Stimulated activated effector memory CD8-positive, alpha-beta T cell treated with anti-CD3 and anti-CD28 coated beads, Interleukin-12 subunit alpha, Interleukin-12 subunit beta, amount 100 ng/mL, for 72 hours (primary cell): ENCODE results near the gene WFIKKN2.
"Not testable (repeated sequence)": the region's sequence is repeated elsewhere in the genome, so short reads cannot be mapped to it uniquely, and the experiment has no call there.

Experiments
- ATAC-seq: fragments of 150-1000 bp; cut with Tn5 transposase; 2 replicates; pipeline ENCODE4 v1.10.0; 2021
- DNase-seq, 2 donors: peaks; one replicate each; pipeline ENCODE4 v3.0.0; 2021 to 2022; ENCODE audit warnings: low spot score in 2 of 2
- H3K27ac Mint-ChIP-seq: one replicate; pipeline ENCODE4 v1.8.0; 2022; ENCODE audit warnings: mild to moderate bottlenecking, mixed read lengths
- H3K36me3 Mint-ChIP-seq: one replicate; pipeline ENCODE4 v1.8.0; 2022; ENCODE audit warnings: mild to moderate bottlenecking, mixed read lengths
- H3K4me1 Mint-ChIP-seq: one replicate; pipeline ENCODE4 v1.8.0; 2022; ENCODE audit warnings: mixed read lengths
- H3K4me3 Mint-ChIP-seq: one replicate; pipeline ENCODE4 v1.8.0; 2022; ENCODE audit warnings: mild to moderate bottlenecking, mixed read lengths
- H3K9me3 Mint-ChIP-seq: one replicate; pipeline ENCODE4 v1.8.0; 2022; ENCODE audit warnings: mixed read lengths

Gene WFIKKN2

DNA sequence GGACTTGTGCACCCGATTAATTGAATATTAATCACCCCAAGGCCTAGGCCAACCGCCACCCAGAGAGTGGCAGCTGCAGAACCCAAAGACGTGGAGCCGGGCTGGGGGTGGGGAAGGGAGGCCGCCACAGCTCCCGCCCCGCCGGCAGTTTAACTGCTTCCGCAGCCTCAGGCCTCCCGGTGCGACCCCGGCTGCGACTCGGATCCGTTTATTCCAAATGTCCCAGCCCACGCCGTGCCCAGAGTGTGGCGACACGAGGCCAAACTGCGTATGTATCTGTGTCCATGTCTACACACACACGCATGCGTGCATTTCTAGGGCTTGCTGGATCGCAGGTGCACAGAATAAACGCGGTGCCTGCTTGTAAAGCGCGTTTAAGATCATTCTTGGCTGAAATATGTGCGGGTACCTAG, 31.6 kb downstream of the WFIKKN2 start:
- Mint-ChIP-seq H3K36me3 (peaks cover 63% of the 10 kb centered on the region), H3K4me3 (peak overlapping the region; percentile 87), H3K9me3 (no peaks in the 10 kb centered on the region), H3K4me1 (peaks cover 43% of the 10 kb centered on the region), H3K27ac (peak overlapping the region; percentile 94)
- ATAC-seq (peak; percentile 46), DNase-seq (peak; percentile 48 to 86)

DNA sequence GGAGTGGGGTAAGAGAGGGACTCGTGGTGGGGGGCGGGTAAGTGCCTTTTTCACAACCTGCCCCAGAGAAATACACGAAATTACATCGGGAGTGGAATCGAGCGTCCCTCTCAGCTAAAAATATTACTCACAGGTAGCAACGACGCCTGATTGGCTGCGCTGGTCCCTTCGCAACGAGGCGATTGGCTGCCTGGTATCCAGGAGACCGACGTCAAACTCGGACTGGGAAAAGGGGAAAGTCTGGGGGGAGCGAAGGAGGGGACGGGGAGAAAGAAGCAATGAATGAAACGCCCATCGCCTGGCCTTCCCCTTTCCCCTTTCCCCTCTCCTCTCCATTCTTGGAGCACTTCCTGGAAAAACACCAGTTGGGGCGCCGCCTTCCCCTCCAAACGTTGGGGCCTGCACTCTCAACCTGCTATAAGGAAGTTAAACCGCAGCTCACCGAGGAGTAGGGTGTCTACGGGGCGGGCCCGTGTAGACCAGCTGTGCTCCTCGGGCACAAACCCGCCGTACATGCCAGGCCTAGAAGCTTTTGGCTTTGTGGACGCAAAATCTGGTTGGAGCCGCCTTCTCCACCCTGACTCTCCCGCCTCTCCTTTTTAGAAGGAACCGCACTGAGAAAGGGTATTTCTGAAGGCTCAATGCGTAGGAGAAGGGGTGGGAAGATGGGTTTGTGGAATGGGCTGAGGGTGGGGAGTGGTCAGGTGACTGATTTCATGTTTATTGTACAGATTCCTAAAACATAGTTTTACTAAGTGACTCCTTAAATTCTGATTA, 32.2 kb downstream of the WFIKKN2 start:
- Mint-ChIP-seq H3K4me3 (peak overlapping the region; percentile 87), H3K4me1 (peaks cover 45% of the 10 kb centered on the region), H3K36me3 (peaks cover 57% of the 10 kb centered on the region), H3K9me3 (no peaks in the 10 kb centered on the region), H3K27ac (peak overlapping the region; percentile 94)
- ATAC-seq, result peak; percentile 59
- DNase-seq, result peak; percentile 70 to 92

DNA sequence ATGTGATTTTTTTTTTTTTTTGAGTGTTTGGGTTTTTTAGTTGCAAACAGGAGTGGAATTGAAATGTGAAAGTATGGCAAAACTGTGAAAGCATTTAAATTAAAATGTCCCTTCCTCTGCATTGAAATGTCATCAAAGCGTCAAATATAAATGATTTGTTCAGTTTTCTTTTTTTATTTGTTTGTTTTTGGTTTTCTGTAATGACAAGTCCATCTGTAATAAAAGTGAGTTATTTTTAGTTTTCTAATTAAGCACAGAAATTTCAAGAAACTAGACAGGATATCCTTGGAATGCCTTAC, 32.7 kb downstream of the WFIKKN2 start:
- ATAC-seq (no peak), DNase-seq (no peak)
- Mint-ChIP-seq H3K4me1 (peaks cover 41% of the 10 kb centered on the region), H3K27ac (peak overlapping the region; percentile 94), H3K4me3 (peak overlapping the region; percentile 87), H3K9me3 (no peaks in the 10 kb centered on the region), H3K36me3 (peaks cover 52% of the 10 kb centered on the region)

DNA sequence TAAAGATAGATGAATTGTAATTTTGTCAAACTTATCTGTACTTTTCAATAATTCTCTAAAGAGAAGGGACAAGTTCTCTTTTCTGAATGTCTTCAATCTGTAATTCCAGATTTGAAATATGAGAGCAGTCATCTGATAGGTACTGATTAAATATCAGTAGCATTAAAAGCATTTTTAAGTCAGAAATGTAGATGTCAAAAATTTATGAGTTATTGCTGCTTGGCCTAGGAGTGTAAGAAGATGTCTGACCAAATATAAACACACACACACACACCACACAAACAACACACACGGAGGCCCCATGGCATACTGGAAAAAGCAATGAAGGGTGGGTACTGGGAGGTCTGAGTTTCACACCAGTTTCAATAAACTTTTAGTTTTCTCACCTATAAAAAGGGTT, 33.2 kb downstream of the WFIKKN2 start:
- Mint-ChIP-seq H3K36me3 (peaks cover 47% of the 10 kb centered on the region), H3K4me1 (peaks cover 36% of the 10 kb centered on the region), H3K27ac (no peak overlapping the region), H3K9me3 (no peaks in the 10 kb centered on the region), H3K4me3 (peak overlapping the region; percentile 87)
- ATAC-seq (no peak), DNase-seq (no peak)

DNA sequence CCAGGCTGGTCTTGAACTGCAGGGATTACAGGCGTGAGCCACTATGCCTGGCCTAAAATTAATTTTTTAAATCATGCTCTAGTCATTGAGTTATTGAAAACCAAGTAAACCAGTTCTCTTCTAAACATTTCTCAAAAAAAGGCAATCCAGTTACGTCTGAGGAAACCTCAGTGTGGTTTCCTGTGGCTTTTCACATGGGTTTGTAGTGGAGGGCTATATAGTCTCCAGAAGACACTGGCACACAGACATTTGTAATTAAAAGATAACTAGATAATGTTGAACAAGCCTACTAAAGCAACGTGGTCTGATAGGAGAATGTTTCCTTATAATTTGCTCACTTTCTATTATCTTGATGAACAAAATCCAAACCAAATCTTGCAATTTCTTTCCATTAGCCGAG, 36.0 kb downstream of the WFIKKN2 start:
- Mint-ChIP-seq H3K4me1 (peaks cover 28% of the 10 kb centered on the region), H3K4me3 (peak overlapping the region; percentile 47), H3K27ac (no peak overlapping the region), H3K36me3 (peaks cover 23% of the 10 kb centered on the region), H3K9me3 (no peaks in the 10 kb centered on the region)
- DNase-seq (no peak), ATAC-seq (no peak)

DNA sequence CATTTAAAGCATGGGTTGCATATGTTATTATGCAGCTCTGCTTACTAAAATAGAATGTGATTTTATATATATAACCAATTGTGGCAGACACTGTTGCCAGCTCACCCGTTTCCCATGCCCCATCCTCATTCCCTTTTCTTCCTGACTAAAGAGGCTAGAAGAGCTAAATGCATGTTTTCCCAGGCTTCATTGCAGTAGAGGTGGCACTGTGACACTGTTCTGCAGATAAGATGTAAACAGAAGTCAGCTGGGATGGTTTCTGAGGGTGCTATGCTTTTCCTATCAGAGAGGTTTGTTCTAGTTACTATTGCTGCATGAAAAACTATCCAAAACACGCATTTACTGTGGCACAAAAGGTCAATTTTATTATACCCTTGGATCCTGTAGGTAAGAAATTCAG, 36.5 kb downstream of the WFIKKN2 start:
- no peaks in the 10 kb centered on the region for H3K9me3 Mint-ChIP-seq
- H3K36me3 Mint-ChIP-seq, result peaks cover 17% of the 10 kb centered on the region
- H3K27ac Mint-ChIP-seq, result no peak overlapping the region
- no peak for ATAC-seq
- peak overlapping the region; percentile 47 for H3K4me3 Mint-ChIP-seq
- H3K4me1 Mint-ChIP-seq, result peaks cover 28% of the 10 kb centered on the region
- DNase-seq, result no peak

DNA sequence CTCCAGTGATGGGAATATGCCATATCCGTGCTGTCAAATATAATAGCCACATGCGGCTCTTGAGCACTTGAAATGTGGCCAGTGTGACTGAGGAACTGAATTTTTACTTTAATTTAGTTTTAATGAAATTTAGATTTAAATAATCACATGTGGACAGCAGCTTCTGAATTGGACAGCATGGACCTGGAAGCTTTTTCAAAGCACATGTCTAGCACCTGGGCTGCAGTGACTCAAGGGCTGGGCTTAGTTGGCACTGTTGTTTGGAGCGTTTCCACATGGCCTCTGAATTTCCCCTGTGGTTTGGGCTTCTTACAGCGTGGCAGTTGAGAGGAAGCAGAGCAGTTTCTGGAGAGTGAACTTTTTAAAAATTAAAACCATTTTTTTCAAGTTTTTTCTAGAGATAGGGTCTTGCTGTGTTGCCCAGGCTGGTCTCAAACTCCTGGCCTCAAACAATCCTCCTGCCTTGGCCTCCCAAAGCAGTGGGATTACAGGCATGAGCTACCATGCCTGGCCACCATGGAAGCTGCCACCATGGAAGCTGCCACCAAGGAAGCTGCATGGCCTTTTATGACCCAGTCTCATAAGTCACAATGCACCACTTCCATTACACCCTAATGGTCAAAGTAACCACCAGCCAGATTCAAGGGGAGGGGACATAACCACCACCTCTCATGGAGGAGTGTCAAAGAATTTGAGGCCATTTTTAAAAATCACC, 37.5 kb downstream of the WFIKKN2 start:
- ATAC-seq, result peak; percentile 92
- no peak overlapping the region for H3K27ac Mint-ChIP-seq

DNA sequence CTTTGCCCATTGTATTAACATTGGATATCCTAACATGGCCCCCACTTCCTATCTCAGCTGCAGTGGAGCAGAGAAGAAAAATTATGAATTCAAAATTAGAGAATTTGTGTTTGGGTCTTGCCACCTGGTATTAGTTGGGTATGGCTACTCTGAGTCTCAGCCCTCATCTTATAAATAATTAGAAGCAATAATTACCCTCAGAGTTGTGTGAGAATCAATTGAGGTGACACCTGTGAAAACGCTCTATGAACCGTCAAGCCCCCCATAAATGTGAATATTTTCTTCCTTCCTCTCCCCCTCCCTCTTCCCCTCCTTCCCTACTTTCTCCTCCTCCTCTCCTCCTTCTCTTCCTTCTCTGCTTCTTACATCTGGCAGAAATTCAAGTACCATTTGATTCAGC, 39.7 kb downstream of the WFIKKN2 start:
- no peak for ATAC-seq
- Mint-ChIP-seq H3K27ac (no peak overlapping the region), H3K4me3 (no peak overlapping the region), H3K4me1 (peaks cover 13% of the 10 kb centered on the region), H3K9me3 (no peaks in the 10 kb centered on the region), H3K36me3 (peaks cover 5% of the 10 kb centered on the region)
- no peak for DNase-seq

More for the DNA sequence above, 37.5 kb downstream of the WFIKKN2 start:
- Mint-ChIP-seq H3K9me3 (no peaks in the 10 kb centered on the region), H3K4me1 (peaks cover 18% of the 10 kb centered on the region), H3K4me3 (no peak overlapping the region), H3K36me3 (peaks cover 8% of the 10 kb centered on the region)
- no peak for DNase-seq

DNA sequence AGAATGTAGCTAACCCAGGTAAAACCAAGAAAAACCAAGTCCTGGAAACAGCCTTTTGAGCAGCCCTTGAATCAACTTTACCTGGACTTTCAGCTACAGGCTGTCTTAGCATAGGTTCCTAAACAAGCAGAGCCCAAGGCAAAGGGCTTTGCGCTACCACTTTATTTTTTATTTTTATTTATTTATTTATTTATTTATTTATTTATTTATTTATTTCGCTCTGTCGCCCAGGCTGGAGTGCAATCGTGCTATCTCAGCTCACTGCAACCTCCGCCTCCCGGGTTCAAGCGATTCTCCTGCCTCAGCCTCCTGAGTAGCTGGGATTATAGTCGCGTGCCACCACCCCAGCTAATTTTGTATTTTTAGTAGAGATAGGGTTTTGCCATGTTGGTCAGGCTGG, 41.7 kb downstream of the WFIKKN2 start:
- H3K4me3 Mint-ChIP-seq, H3K4me1 Mint-ChIP-seq, H3K9me3 Mint-ChIP-seq, ATAC-seq, DNase-seq, H3K36me3 Mint-ChIP-seq, H3K27ac Mint-ChIP-seq: not testable (repeated sequence)

DNA sequence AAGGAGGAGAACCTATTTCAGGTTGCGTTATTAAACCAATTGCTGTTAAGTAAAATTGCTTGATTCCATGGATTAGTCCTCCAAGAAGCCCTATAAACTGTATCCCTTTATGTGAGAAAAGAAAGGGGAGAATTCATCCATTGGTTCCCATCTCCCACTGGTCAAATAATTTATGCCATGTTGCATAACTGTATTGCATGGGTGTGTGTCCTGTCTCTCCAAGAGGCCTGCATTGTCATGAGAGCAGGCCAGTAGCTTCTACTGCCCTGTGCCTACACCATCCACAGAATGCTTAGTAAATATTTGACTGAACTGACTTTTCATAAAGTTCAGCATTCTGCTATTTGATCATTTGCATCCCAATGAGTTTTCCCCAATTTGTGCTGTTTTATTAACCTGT, 42.5 kb downstream of the WFIKKN2 start:
- DNase-seq, result no peak
- peaks cover 1% of the 10 kb centered on the region for H3K4me1 Mint-ChIP-seq
- no peak overlapping the region for H3K4me3 Mint-ChIP-seq
- no peaks in the 10 kb centered on the region for H3K36me3 Mint-ChIP-seq
- no peaks in the 10 kb centered on the region for H3K9me3 Mint-ChIP-seq
- no peak overlapping the region for H3K27ac Mint-ChIP-seq
- no peak for ATAC-seq

DNA sequence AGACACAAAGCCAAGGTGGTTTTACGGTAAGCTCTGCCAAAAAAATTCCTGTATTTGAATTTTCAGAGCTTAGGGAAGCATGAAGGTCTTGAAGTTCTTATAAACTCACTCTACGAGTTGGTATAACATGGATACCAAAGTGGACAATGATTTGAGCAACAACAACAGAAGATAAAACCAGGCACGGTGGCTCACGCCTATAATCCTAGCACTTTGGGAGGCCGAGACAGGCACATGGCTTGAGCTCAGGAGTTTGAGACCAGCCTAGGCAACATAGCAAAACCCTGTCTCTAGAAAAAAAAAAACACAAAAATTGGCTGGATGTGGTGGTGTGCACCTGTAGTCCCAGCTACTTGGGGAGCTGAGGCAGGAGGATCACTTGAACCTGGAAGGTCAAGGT, 43.7 kb downstream of the WFIKKN2 start:
- Mint-ChIP-seq H3K9me3 (no peaks in the 10 kb centered on the region), H3K27ac (no peak overlapping the region), H3K4me3 (no peak overlapping the region), H3K4me1 (peaks cover 9% of the 10 kb centered on the region), H3K36me3 (no peaks in the 10 kb centered on the region)
- DNase-seq (no peak), ATAC-seq (no peak)

DNA sequence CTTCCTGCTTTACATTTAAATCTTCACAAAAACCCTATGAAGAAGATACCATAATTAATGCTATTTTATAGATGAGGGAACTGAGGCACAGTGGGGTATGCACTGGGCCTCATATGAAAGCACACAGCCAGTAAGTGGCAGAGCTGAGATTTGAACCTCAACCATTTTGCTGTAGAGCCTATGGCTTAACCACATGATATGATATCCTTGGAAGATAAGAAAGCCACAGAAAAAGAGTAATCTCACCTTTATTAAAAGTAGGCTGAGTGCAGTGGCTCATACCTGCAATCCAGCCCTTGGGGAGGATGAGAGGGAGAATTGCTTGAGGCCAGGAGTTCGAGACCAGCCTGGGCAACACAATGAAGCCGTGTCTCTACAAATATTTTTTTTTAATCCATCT, 45.8 kb downstream of the WFIKKN2 start:
- H3K27ac Mint-ChIP-seq, result peak overlapping the region; percentile 46
- no peak overlapping the region for H3K4me3 Mint-ChIP-seq
- ATAC-seq, result no peak
- H3K9me3 Mint-ChIP-seq, result no peaks in the 10 kb centered on the region
- H3K36me3 Mint-ChIP-seq, result no peaks in the 10 kb centered on the region
- H3K4me1 Mint-ChIP-seq, result peaks cover 15% of the 10 kb centered on the region
- no peak for DNase-seq

DNA sequence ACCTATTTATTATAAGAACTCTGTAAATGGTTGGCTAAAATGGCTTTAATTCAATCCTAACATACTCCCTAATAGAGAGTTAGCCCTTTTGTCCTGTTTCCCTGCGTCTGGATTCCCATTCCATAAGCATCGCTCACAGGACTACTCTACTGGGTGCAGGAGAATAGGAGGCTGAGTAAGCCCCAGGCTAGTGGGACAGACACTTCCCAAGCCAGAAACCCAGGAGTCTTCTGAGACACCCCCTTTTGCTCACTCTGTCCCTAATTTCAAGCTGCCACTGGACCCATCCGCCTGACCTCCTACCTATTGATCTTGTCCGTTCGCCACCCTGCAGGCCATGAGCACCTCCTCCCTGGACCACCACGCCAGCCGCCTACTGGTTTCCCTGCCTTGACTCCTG, 47.5 kb downstream of the WFIKKN2 start:
- Mint-ChIP-seq H3K27ac (no peak overlapping the region), H3K9me3 (no peaks in the 10 kb centered on the region), H3K4me3 (no peak overlapping the region), H3K36me3 (no peaks in the 10 kb centered on the region), H3K4me1 (peaks cover 30% of the 10 kb centered on the region)
- ATAC-seq, result no peak
- DNase-seq, result no peak

DNA sequence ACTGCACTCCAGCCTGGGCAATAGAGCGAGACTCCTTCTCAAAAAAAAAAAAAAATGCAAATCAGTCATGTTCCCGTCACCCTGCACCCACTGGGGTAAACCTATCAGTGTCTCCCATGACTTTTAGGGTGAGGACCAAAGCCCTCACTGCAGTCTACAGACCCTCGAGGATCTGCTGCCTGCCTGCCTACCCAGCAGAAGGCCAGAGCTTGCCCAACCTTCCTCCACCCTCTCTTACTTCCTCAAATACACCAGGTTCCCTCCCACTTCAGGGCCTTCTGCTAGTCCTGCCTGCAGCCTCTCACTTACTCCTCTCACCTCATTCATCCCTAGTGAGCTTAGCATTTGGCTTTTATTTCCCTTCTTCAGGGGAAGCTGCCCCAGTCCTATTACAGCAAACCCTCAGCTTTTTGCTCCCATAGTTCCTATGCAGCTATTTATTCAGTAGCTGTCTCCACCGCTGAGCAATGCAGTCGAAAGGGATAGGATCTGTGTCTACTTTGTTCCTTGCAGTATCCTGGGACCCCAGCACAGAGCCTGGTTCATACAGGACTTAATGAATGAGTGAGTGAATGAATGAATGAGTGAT, 48.6 kb downstream of the WFIKKN2 start:
- ATAC-seq (no peak), DNase-seq (no peak)
- no peak overlapping the region for H3K4me3 Mint-ChIP-seq
- H3K4me1 Mint-ChIP-seq, result peaks cover 33% of the 10 kb centered on the region
- no peaks in the 10 kb centered on the region for H3K36me3 Mint-ChIP-seq
- no peaks in the 10 kb centered on the region for H3K9me3 Mint-ChIP-seq
- H3K27ac Mint-ChIP-seq, result peak overlapping the region; percentile 79

DNA sequence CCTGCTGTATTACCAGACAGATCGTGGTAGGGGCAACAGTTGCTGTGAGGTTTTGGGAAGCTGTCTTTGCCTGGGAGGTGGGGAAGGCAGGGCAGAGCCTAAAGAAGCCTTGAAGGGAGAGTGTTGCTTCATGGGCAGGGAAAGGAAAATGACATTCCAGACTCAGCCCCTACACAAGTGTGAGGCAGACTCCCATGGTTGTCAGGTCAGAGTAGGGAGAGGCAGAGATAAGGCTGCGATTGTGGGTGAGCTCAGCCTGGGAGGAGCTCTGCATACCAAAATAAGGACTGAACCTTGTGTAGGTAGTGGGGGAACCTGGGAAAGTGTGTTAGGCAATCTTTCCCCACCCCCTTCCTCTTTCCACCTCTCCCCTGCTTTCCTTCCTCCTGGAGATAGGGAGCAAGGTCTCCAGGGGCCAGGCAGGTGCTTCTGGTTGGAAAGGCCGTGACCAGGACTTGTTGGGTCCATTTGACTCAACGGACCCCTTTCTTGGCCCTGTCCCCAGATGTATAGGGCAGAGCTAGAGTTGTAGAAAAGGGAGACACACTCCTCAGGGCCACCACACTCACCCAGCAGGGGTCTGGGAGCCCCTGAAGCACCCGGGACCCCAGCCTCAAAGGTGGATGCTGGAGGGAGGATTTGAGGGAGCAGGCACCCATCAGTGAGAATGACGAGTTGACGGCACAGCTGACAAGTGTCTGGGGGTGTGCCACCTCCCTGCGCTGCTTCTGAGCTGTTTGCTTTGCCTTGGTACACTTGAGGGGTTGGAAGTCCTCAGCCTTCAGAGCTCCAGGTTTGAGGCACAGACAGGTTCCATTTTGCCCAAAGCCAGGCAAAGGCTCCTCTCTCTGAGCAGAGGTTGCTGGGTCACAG, 49.3 kb downstream of the WFIKKN2 start:
- ATAC-seq (peak; percentile 15), DNase-seq (no peak)
- Mint-ChIP-seq H3K27ac (peak overlapping the region; percentile 79), H3K36me3 (no peaks in the 10 kb centered on the region), H3K4me3 (no peak overlapping the region), H3K4me1 (peaks cover 33% of the 10 kb centered on the region), H3K9me3 (no peaks in the 10 kb centered on the region)
